Neural cell (in vitro differentiated cells): Measurements from ENCODE around the gene FGR. TPM values are rescaled to one million over a fixed set of nuclear protein-coding genes. Genes with fewer than 3 reads are reported as not detected.

Experiments
- H2AFZ ChIP-seq: fragments of 200-600, 300-800 bp; sonication (generic), shearing (Covaris generic); 2 replicates; pipeline ENCODE4 v1.6.0; 2014; ENCODE audit warnings: low read depth, mild to moderate bottlenecking, antibody characterized with exemption, low read length, moderate library complexity
- H3F3A ChIP-seq: fragments of 200-600 bp; shearing (Covaris generic); 2 replicates; pipeline ENCODE4 v1.6.1; 2016; ENCODE audit warnings: mild to moderate bottlenecking, moderate library complexity, mixed read lengths, antibody characterized with exemption, low read length; ENCODE audit not compliant: insufficient read depth, poor library complexity, severe bottlenecking
- H3K27ac ChIP-seq: fragments of 200-600, 300-800 bp; sonication (generic), shearing (Covaris generic); 2 replicates; pipeline ENCODE4 v1.5.1; 2014; ENCODE audit warnings: mild to moderate bottlenecking, low read length, moderate library complexity
- H3K27me3 ChIP-seq: fragments of 300-800, 200-600 bp; sonication (generic), shearing (Covaris generic); 2 replicates; pipeline ENCODE4 v1.6.0; 2014; ENCODE audit warnings: mild to moderate bottlenecking, low read depth, low read length, moderate library complexity; ENCODE audit not compliant: insufficient read depth
- H3K36me3 ChIP-seq: fragments of 300-800, 200-600 bp; sonication (generic), shearing (Covaris generic); 2 replicates; pipeline ENCODE4 v1.5.1; 2014; ENCODE audit warnings: mild to moderate bottlenecking, antibody characterized with exemption, low read length, moderate library complexity; ENCODE audit not compliant: insufficient read depth
- H3K4me2 ChIP-seq: fragments of 300-800, 200-600 bp; sonication (generic), shearing (Covaris generic); 2 replicates; pipeline ENCODE4 v1.6.0; 2014; ENCODE audit warnings: mild to moderate bottlenecking, low read length
- H3K4me3 ChIP-seq: fragments of 300-800, 200-600 bp; sonication (generic), shearing (Covaris generic); 2 replicates; pipeline ENCODE4 v1.5.1; 2014; ENCODE audit warnings: mild to moderate bottlenecking, low read length, moderate library complexity
- H3K79me2 ChIP-seq: fragments of 200-600 bp; shearing (Covaris generic); replicated peaks from 2 replicates; pipeline ENCODE4 v1.6.0; 2014; ENCODE audit warnings: mild to moderate bottlenecking, low read length, moderate library complexity; ENCODE audit not compliant: insufficient read depth
- H3K9ac ChIP-seq: fragments of 300-800, 200-600 bp; sonication (generic), shearing (Covaris generic); 2 replicates; pipeline ENCODE4 v1.6.1; 2016; ENCODE audit warnings: mild to moderate bottlenecking, low read length, mixed read lengths
- H3K9me2 ChIP-seq: fragments of 200-600 bp; shearing (Covaris generic); 2 replicates; pipeline ENCODE4 v1.6.1; 2016; ENCODE audit warnings: mild to moderate bottlenecking, low read length, mixed read lengths; ENCODE audit not compliant: insufficient read depth
- H3K9me3 ChIP-seq: fragments of 200-600, 300-800 bp; sonication (generic), shearing (Covaris generic); 2 replicates; pipeline ENCODE4 v1.6.1; 2016; ENCODE audit warnings: mild to moderate bottlenecking, mixed run types, low read length, moderate library complexity, mixed read lengths
- H4K20me1 ChIP-seq: fragments of 200-600 bp; shearing (Covaris generic); 2 replicates; pipeline ENCODE4 v1.6.1; 2016; ENCODE audit warnings: mild to moderate bottlenecking, mixed run types; ENCODE audit not compliant: insufficient read depth
- EP300 ChIP-seq: fragments of 450-650 bp; conservative IDR thresholded peaks from 2 replicates; pipeline ENCODE4 v1.6.1; 2014; ENCODE audit warnings: antibody characterized with exemption, mild to moderate bottlenecking, moderate library complexity; ENCODE audit not compliant: poor library complexity, severe bottlenecking
- EZH2 ChIP-seq: fragments of 200-600, 300-800 bp; shearing (Covaris generic), sonication (generic); IDR thresholded peaks from 2 replicates; pipeline ENCODE4 v1.6.1; 2014; ENCODE audit warnings: antibody characterized with exemption, low read length, borderline replicate concordance, mild to moderate bottlenecking; ENCODE audit not compliant: insufficient read depth, poor library complexity, severe bottlenecking
- MXI1 ChIP-seq: fragments of 450-650 bp; conservative IDR thresholded peaks from 2 replicates; pipeline ENCODE4 v1.6.1; 2014; ENCODE audit warnings: antibody characterized with exemption, mild to moderate bottlenecking; ENCODE audit not compliant: poor library complexity, severe bottlenecking
- POLR2AphosphoS5 ChIP-seq: IDR thresholded peaks from 2 replicates; pipeline ENCODE4 v1.6.1; 2012
- RAD21 ChIP-seq: fragments of 450-650 bp; conservative IDR thresholded peaks from 2 replicates; pipeline ENCODE4 v1.6.1; 2014; ENCODE audit warnings: antibody characterized with exemption, mild to moderate bottlenecking, moderate library complexity
- SMC3 ChIP-seq: fragments of 450-650 bp; conservative IDR thresholded peaks from 2 replicates; pipeline ENCODE4 v1.6.1; 2014; ENCODE audit warnings: antibody characterized with exemption, mild to moderate bottlenecking, moderate library complexity; ENCODE audit not compliant: poor library complexity
- TAF1 ChIP-seq: IDR thresholded peaks from 2 replicates; pipeline ENCODE4 v1.6.1; 2012; ENCODE audit warnings: low read depth
- polyA plus RNA-seq: library from polyadenylated mRNA; depleted of rRNA; stranded (reverse); fragments of >200 nt; gene quantifications from 2 replicates; pipeline ENCODE4 v1.2.3, GENCODE V29; 2014
- TF ChIP-seq, protein P1 (sequence below): IDR thresholded peaks from 2 replicates; pipeline ENCODE4 v1.6.1; 2012; ENCODE audit warnings: borderline replicate concordance
- TF ChIP-seq, protein P2 (sequence below): fragments of 450-650 bp; IDR thresholded peaks from 2 replicates; pipeline ENCODE4 v1.5.1; 2014; ENCODE audit warnings: antibody characterized with exemption, mild to moderate bottlenecking, moderate library complexity; ENCODE audit not compliant: poor library complexity, severe bottlenecking

The FGR gene
- polyA plus RNA-seq, 1 donor from 2014 or later = not detected

DNA sequence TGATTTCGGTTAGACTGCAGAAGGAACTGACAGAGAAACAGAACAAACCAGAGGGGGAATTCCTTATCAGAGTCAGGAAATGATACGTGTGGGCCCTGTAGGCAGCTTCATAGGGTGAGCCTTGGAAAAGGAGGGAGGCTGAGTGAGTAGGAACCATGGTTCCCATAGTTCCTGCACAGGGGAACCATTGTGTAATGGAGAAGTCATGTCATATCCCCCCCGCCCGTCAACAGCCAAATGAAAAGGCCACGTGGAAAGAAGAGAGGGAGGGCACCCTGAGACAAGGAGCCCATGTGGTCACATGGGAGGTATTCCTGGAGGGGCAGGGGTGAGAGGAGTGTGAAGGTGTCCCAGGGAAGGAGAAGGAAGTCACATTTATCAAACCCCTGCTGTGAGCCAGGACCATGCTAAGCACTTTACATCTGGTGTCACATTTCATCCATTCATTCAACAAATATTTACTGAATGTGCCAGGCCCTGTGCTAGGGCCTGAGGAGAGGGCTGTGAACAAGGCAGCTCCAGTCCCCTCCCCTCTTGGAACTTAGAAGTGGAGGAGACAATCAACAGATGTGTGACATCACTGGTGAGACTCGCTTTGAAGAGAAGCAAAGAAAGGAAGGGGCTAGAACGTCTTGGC is 15.7 kb upstream of the FGR start:
- Histone ChIP-seq H3K4me3 (no peak overlapping the region), H3K9ac (no peak overlapping the region)

DNA sequence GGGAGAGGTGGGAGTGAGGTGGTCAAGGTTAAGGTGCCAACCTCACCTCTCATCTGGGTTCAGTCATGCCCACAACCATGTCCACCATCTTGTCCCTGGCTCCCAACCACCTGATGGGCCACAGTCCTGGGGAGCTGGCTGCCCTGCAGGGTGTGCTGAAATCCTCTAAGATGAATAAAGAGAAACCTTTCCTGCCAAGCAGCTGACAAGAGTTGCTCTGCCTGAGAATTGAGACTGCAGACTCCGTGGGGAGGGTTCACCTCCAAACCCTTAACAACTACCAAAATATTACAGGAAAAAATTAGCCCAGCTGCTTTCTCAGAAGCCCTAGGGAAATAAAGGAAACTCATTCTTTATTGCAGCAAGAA is 15.2 kb upstream of the FGR start:
- H3K79me2 ChIP-seq = no peaks in the 10 kb centered on the region
- no peak for TF ChIP-seq POLR2AphosphoS5
- TF ChIP-seq MXI1 = no peak
- TF ChIP-seq RAD21 = no peak
- TF ChIP-seq, protein P1, sequence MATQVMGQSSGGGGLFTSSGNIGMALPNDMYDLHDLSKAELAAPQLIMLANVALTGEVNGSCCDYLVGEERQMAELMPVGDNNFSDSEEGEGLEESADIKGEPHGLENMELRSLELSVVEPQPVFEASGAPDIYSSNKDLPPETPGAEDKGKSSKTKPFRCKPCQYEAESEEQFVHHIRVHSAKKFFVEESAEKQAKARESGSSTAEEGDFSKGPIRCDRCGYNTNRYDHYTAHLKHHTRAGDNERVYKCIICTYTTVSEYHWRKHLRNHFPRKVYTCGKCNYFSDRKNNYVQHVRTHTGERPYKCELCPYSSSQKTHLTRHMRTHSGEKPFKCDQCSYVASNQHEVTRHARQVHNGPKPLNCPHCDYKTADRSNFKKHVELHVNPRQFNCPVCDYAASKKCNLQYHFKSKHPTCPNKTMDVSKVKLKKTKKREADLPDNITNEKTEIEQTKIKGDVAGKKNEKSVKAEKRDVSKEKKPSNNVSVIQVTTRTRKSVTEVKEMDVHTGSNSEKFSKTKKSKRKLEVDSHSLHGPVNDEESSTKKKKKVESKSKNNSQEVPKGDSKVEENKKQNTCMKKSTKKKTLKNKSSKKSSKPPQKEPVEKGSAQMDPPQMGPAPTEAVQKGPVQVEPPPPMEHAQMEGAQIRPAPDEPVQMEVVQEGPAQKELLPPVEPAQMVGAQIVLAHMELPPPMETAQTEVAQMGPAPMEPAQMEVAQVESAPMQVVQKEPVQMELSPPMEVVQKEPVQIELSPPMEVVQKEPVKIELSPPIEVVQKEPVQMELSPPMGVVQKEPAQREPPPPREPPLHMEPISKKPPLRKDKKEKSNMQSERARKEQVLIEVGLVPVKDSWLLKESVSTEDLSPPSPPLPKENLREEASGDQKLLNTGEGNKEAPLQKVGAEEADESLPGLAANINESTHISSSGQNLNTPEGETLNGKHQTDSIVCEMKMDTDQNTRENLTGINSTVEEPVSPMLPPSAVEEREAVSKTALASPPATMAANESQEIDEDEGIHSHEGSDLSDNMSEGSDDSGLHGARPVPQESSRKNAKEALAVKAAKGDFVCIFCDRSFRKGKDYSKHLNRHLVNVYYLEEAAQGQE = no peak
- no peak for TF ChIP-seq SMC3
- no peak for TF ChIP-seq EP300
- no peak for TF ChIP-seq TAF1
- no peak for TF ChIP-seq EZH2
- TF ChIP-seq, protein P2, sequence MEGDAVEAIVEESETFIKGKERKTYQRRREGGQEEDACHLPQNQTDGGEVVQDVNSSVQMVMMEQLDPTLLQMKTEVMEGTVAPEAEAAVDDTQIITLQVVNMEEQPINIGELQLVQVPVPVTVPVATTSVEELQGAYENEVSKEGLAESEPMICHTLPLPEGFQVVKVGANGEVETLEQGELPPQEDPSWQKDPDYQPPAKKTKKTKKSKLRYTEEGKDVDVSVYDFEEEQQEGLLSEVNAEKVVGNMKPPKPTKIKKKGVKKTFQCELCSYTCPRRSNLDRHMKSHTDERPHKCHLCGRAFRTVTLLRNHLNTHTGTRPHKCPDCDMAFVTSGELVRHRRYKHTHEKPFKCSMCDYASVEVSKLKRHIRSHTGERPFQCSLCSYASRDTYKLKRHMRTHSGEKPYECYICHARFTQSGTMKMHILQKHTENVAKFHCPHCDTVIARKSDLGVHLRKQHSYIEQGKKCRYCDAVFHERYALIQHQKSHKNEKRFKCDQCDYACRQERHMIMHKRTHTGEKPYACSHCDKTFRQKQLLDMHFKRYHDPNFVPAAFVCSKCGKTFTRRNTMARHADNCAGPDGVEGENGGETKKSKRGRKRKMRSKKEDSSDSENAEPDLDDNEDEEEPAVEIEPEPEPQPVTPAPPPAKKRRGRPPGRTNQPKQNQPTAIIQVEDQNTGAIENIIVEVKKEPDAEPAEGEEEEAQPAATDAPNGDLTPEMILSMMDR = no peak
- H4K20me1 ChIP-seq = no peaks in the 10 kb centered on the region
- H3K9me2 ChIP-seq = no peaks in the 10 kb centered on the region
- H3K4me2 ChIP-seq = no peak overlapping the region
- H3F3A ChIP-seq = no peaks in the 10 kb centered on the region
- H3K9ac ChIP-seq = no peak overlapping the region
- H3K9me3 ChIP-seq = no peaks in the 10 kb centered on the region
- H3K4me3 ChIP-seq = no peak overlapping the region
- no peak overlapping the region for H2AFZ ChIP-seq
- no peaks in the 10 kb centered on the region for H3K36me3 ChIP-seq
- no peaks in the 10 kb centered on the region for H3K27me3 ChIP-seq
- H3K27ac ChIP-seq = no peak overlapping the region

More for the DNA sequence above, 15.7 kb upstream of the FGR start:
- H3K9me2 ChIP-seq = no peaks in the 10 kb centered on the region
- no peaks in the 10 kb centered on the region for H3K36me3 ChIP-seq
- H3F3A ChIP-seq = no peaks in the 10 kb centered on the region
- no peaks in the 10 kb centered on the region for H3K27me3 ChIP-seq
- no peak overlapping the region for H2AFZ ChIP-seq
- no peaks in the 10 kb centered on the region for H3K79me2 ChIP-seq
- no peak for TF ChIP-seq POLR2AphosphoS5
- TF ChIP-seq EP300 = no peak
- TF ChIP-seq TAF1 = no peak
- no peak for TF ChIP-seq SMC3
- TF ChIP-seq, protein P1 = no peak
- TF ChIP-seq RAD21 = no peak
- no peak for TF ChIP-seq MXI1
- TF ChIP-seq EZH2 = no peak
- TF ChIP-seq, protein P2 = no peak
- H3K4me2 ChIP-seq = no peak overlapping the region
- H4K20me1 ChIP-seq = no peaks in the 10 kb centered on the region
- H3K27ac ChIP-seq = no peak overlapping the region
- H3K9me3 ChIP-seq = no peaks in the 10 kb centered on the region
